ENCODE data around the gene SYNE2.

SYNE2 gene

GRCh38 chr14:64095620-64096019, 242.8 kb downstream of the SYNE2 start:
- H3K9ac ChIP-seq = no peak overlapping the region
- no peak overlapping the region for H2AFZ ChIP-seq (ENCODE audit: low read depth)
- no peaks in the 10 kb centered on the region for H3K79me2 ChIP-seq (ENCODE audit: insufficient read depth, low read depth)
- H3K36me3 ChIP-seq (ENCODE audit: insufficient read depth) = no peaks in the 10 kb centered on the region
- H3K27me3 ChIP-seq (ENCODE audit: insufficient read depth, low read depth) = no peaks in the 10 kb centered on the region
- H3K4me1 ChIP-seq (ENCODE audit: low read depth, poor library complexity, severe bottlenecking) = peaks cover 13% of the 10 kb centered on the region
- H4K20me1 ChIP-seq (ENCODE audit: insufficient read depth) = no peaks in the 10 kb centered on the region
- H3K27ac ChIP-seq = no peak overlapping the region
- H3K4me3 ChIP-seq (IDR thresholded peaks at IDR 0.05; ENCODE audit: insufficient read depth, low read depth, low read length) = no peak overlapping the region
- H3K4me2 ChIP-seq = peak overlapping the region; percentile 17; the same call in 1 of the 2 replicates
- no peak for TF ChIP-seq CTCF (conservative IDR thresholded peaks at IDR 0.05; ENCODE audit: low read depth, low read length)

- no peaks in the 10 kb centered on the region for H3K27me3 ChIP-seq (ENCODE audit: insufficient read depth, low read depth)
- H3K36me3 ChIP-seq (ENCODE audit: insufficient read depth) = no peaks in the 10 kb centered on the region
- no peak overlapping the region for H3K4me2 ChIP-seq
- H3K4me3 ChIP-seq (IDR thresholded peaks at IDR 0.05; ENCODE audit: insufficient read depth, low read depth, low read length) = no peak overlapping the region
- H3K4me1 ChIP-seq (ENCODE audit: low read depth, poor library complexity, severe bottlenecking) = peaks cover 13% of the 10 kb centered on the region
- H4K20me1 ChIP-seq (ENCODE audit: insufficient read depth) = no peaks in the 10 kb centered on the region
- no peaks in the 10 kb centered on the region for H3K79me2 ChIP-seq (ENCODE audit: insufficient read depth, low read depth)
- TF ChIP-seq CTCF (conservative IDR thresholded peaks at IDR 0.05; ENCODE audit: low read depth, low read length) = no peak
- H2AFZ ChIP-seq (ENCODE audit: low read depth) = no peak overlapping the region
- no peak overlapping the region for H3K9ac ChIP-seq
- H3K27ac ChIP-seq = no peak overlapping the region
Observed at GRCh38 chr14:64098120-64098519, 245.3 kb downstream of the SYNE2 start.

- Histone ChIP-seq H3K4me1 (ENCODE audit: low read depth, poor library complexity, severe bottlenecking) (no peaks in the 10 kb centered on the region), H3K27me3 (ENCODE audit: insufficient read depth, low read depth) (no peaks in the 10 kb centered on the region), H3K9ac (no peak overlapping the region), H3K27ac (no peak overlapping the region), H4K20me1 (ENCODE audit: insufficient read depth) (no peaks in the 10 kb centered on the region), H3K4me3 (IDR thresholded peaks at IDR 0.05; ENCODE audit: insufficient read depth, low read depth, low read length) (no peak overlapping the region), H3K79me2 (ENCODE audit: insufficient read depth, low read depth) (no peaks in the 10 kb centered on the region), H3K36me3 (ENCODE audit: insufficient read depth) (no peaks in the 10 kb centered on the region), H3K4me2 (no peak overlapping the region), H2AFZ (ENCODE audit: low read depth) (no peak overlapping the region)
- no peak for TF ChIP-seq CTCF (conservative IDR thresholded peaks at IDR 0.05; ENCODE audit: low read depth, low read length)
Observed at GRCh38 chr14:64107438-64107837, 254.6 kb downstream of the SYNE2 start.

GRCh38 chr14:64109819-64110554, 257.2 kb downstream of the SYNE2 start:
- Histone ChIP-seq H3K27ac (no peak overlapping the region), H2AFZ (ENCODE audit: low read depth) (no peak overlapping the region), H3K4me1 (ENCODE audit: low read depth, poor library complexity, severe bottlenecking) (peaks cover 11% of the 10 kb centered on the region), H3K4me2 (no peak overlapping the region), H4K20me1 (ENCODE audit: insufficient read depth) (no peaks in the 10 kb centered on the region), H3K27me3 (ENCODE audit: insufficient read depth, low read depth) (no peaks in the 10 kb centered on the region), H3K9ac (no peak overlapping the region), H3K36me3 (ENCODE audit: insufficient read depth) (no peaks in the 10 kb centered on the region), H3K4me3 (IDR thresholded peaks at IDR 0.05; ENCODE audit: insufficient read depth, low read depth, low read length) (no peak overlapping the region), H3K79me2 (ENCODE audit: insufficient read depth, low read depth) (no peaks in the 10 kb centered on the region)
- no peak for TF ChIP-seq CTCF (conservative IDR thresholded peaks at IDR 0.05; ENCODE audit: low read depth, low read length)

Measured in KMS-11 (cell line).